HG02973 (cell line): ENCODE results near the gene SLC35F6.
"Not testable (repeated sequence)": the region's sequence is repeated elsewhere in the genome, so short reads cannot be mapped to it uniquely, and the experiment has no call there.

ENCODE experiments used
- ATAC-seq: cut with Tn5 transposase; IDR thresholded peaks from one replicate; pipeline ENCODE4 v1.9.1; 2021; ENCODE audit warnings: moderate library complexity; ENCODE audit not compliant: unreplicated experiment

The SLC35F6 gene

GRCh38 chr2:26730549-26731344 lies 33.3 kb upstream of the SLC35F6 start:
- no peak for ATAC-seq

- ATAC-seq, result no peak
Observed at GRCh38 chr2:26731714-26732113, 32.4 kb upstream of the SLC35F6 start.

GRCh38 chr2:26732446-26732845 lies 31.6 kb upstream of the SLC35F6 start:
- ATAC-seq, result no peak

- ATAC-seq, result no peak
Observed at GRCh38 chr2:26733413-26733812, 30.7 kb upstream of the SLC35F6 start.

- no peak for ATAC-seq
Observed at GRCh38 chr2:26735097-26735496, 29.0 kb upstream of the SLC35F6 start.

GRCh38 chr2:26735883-26736588 lies 28.0 kb upstream of the SLC35F6 start:
- ATAC-seq, result no peak

- no peak for ATAC-seq
Observed at GRCh38 chr2:26737221-26737620, 26.9 kb upstream of the SLC35F6 start.

- ATAC-seq, result no peak
Observed at GRCh38 chr2:26738481-26738880, 25.6 kb upstream of the SLC35F6 start.

GRCh38 chr2:26739514-26739913 lies 24.6 kb upstream of the SLC35F6 start:
- ATAC-seq, result no peak

GRCh38 chr2:26740346-26740745 lies 23.7 kb upstream of the SLC35F6 start:
- no peak for ATAC-seq

- no peak for ATAC-seq
Observed at GRCh38 chr2:26740890-26741302, 23.2 kb upstream of the SLC35F6 start.

GRCh38 chr2:26742048-26742770 lies 21.9 kb upstream of the SLC35F6 start:
- ATAC-seq, result no peak

- no peak for ATAC-seq
Observed at GRCh38 chr2:26743852-26744251, 20.2 kb upstream of the SLC35F6 start.

- no peak for ATAC-seq
Observed at GRCh38 chr2:26744953-26745352, 19.1 kb upstream of the SLC35F6 start.

GRCh38 chr2:26745609-26746327 lies 18.3 kb upstream of the SLC35F6 start:
- no peak for ATAC-seq

- no peak for ATAC-seq
Observed at GRCh38 chr2:26746934-26747333, 17.1 kb upstream of the SLC35F6 start.

GRCh38 chr2:26749787-26750420 lies 14.2 kb upstream of the SLC35F6 start:
- ATAC-seq, result not testable (repeated sequence)

- not testable (repeated sequence) for ATAC-seq
Observed at GRCh38 chr2:26750467-26750866, 13.6 kb upstream of the SLC35F6 start.

- ATAC-seq, result no peak
Observed at GRCh38 chr2:26752656-26753055, 11.4 kb upstream of the SLC35F6 start.

- ATAC-seq, result no peak
Observed at GRCh38 chr2:26754539-26754938, 9.5 kb upstream of the SLC35F6 start.
